NCI-H345 (cell line): ENCODE measurements around the gene CHRNA4.

ENCODE experiments used
- DNase-seq: peaks from one replicate; lab custom pipeline; 2025; lab: John Stamatoyannopoulos, UW

CHRNA4 gene

DNA sequence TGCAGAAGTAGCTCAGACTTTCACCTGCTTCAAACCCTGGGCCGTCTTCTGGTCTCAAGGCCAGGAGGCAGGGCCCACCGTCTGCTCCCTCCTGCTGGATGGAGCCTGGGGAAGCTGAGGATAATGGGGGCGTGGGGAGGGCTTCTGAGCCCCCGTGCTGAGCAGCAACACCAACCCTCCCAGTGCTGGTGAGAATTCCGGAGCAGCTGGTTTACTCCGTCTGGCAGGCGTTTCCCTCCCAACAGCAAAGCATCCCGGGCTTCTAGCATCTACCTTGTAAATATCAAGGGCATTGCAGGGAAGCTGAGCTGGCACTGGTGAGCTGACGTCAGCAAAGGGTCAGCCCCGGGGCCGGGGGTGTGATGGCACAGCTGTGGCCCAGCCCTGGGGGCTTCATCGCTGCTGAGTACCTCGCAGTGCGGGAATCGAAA is 16.8 kb upstream of the CHRNA4 start:
- no peak for DNase-seq

DNA sequence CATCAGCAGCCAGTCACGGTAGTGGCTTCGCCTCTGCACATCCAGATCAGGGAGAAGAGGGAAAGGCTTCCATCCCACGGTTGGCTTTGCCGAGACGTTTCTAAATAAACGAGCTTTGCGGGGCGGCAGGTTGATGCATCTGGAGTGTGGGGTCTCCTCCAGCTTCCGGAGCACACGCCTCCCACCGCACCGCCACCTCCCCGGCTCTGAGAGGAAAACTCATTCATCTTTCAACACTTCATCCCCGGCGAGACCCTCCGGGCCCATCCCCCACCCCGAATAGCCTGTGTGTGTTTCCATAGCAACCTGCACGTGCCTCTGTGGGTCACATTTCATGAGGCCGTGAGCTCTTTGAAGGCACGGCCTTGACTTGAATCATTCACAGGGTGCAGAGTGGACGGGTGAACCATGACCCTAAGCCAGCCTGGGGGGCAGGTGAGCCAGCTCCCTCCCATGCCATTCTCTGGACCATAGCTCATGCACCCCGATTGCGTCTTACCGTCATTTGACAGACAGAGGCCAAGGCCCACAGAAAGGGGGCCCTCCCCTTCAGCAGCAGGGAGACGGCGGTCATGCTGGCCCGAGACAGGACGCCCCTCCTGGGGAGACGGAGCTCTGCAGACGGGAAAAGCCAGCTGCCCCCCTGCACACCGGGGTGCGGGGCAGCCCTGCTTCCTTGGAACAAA is 16.2 kb upstream of the CHRNA4 start:
- no peak for DNase-seq

DNA sequence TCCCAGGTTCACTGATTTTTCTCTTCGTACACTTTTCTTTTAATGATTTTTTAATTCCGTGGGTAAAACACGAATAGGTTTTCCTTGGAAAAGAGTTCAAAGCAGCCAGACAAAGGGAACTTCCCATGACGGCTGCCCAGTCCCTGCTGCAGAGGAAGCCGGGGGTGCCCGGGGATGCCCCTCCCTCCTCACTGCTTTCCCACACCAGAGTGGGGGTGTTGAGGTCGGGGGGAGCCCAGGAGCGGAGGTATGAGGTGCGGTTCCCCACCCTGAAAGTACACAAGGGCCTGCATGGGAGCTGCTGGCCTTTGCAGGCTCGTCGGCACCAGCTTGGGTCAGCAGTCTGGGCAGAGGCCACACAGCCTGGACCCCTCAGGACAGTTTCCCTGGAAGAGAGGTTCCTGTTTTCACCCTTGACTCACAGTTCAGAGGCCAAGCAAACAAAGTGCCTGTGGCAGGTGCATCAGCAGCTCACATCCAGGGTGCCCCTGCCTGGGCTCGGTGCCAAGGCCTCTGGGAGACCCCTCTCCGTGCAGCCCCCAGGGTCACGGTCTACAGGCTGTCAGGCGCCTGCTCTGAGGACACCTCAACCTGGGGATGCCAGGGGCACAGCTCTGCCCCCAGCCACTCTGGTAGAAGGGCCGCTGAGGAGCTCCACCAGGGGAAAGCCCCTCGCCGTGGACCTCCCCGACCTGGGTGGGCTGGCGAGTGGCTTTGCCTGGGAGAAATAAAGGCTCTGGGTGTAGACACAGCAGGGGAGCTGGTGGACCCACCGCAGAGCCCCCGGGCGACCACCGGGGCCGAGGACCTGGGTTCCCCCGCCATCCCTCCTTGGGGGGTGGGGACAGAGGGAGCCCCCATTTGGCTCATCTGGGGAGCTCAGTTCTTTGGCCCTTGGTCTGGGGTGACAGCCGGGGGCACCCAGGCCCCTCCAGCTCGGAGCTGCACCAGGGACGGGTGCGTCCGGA is 15.4 kb upstream of the CHRNA4 start:
- no peak for DNase-seq

DNA sequence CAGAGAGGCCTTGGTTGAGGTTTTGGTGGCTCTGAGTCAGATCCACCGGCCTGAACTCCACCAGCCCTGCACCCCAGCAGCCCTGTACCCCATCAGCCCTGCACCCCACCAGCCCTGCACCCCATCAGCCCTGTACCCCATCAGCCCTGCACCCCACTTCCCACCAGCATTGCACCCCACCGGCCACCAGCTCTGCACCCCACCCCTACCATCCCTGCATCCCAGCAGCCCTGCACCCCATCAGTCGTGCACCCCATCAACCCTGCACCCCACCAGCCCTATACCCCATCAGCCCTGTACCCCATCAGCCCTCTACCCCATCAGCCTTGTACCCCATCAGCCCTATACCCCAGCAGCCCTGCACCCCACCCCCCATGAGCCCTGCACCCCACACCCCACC is 14.3 kb upstream of the CHRNA4 start:
- DNase-seq, result no peak

DNA sequence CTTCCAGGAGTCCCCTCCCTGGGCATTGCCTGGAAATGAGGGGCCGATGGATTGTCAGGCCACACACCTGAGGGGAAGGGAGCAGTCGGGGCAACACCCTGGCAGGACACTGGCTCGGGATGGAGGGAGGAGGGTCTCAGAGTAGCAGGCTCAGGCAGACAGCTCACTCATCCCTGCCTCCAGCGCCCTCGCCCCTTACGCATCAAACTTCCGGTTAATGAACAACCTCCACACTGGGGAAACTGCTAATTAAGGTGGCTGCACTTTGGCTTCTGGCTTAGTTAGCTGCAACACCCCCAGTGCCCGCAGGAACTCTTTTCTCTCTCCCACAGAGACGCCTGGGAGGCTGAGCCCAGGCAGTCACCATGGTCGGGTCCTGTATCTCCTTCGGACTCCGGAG is 13.4 kb upstream of the CHRNA4 start:
- DNase-seq, result no peak

DNA sequence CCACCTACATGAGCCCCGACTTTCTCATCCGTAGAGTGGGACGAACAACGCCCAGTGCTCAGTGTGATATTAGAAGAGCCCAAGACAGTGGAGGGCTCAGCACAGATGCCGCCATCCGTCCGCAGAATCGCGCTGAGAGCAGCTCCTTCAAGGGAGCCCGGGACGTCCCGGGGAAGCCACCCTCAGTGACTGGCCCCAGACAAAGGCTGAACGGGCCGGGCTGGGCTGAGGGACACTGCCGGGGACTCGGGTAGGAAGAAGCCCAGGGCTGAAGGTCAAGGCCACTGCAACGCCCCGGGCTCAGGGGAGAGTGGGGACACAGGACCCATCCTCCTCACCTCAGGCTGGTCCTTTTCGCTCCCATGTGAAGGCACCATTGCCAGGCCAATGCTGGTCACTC is 12.8 kb upstream of the CHRNA4 start:
- no peak for DNase-seq

DNA sequence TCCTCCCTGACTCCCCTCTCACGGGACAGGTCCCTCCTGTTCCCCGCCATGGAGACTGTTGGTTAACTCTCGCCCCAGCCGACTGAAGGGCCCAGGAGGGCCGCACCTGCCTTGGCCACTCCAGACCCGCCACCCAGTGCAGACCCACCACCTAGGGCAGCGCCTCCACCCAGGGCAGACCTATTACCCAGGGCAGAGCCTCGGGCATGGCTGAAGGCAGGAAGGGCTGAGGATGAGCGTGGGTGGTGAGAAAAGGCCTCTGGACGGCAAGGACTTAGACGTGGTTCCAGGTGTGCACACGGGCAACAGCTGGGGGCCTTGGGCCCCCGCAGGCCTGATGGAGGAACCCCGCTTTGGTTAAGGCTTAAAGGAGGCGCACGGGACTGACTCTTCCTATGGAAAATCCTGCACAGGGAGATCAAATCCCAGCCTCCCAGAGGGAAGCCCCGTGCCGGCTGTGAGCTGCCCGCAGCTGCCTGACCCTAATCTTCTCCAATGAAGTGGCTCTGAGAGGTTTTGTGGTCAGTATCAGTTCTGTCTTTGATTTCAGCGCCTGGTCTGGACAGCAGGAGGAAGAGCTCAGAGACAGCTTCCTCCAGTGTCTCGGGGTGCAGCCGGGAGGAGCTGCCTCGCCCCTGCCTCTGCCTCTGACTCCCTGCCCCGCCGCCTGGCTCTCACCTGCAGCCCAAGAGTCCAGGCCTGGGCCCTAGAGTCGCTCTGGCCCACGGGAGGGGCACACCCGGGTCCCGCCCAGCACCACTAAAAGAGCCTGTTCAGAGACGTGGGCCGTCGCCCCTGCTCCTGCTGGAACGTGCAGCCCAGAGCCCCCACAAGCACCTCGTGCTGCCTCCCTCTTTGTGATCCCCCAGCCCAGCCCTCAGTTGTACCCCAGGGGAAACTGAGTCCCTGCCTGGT is 12.1 kb upstream of the CHRNA4 start:
- no peak for DNase-seq

DNA sequence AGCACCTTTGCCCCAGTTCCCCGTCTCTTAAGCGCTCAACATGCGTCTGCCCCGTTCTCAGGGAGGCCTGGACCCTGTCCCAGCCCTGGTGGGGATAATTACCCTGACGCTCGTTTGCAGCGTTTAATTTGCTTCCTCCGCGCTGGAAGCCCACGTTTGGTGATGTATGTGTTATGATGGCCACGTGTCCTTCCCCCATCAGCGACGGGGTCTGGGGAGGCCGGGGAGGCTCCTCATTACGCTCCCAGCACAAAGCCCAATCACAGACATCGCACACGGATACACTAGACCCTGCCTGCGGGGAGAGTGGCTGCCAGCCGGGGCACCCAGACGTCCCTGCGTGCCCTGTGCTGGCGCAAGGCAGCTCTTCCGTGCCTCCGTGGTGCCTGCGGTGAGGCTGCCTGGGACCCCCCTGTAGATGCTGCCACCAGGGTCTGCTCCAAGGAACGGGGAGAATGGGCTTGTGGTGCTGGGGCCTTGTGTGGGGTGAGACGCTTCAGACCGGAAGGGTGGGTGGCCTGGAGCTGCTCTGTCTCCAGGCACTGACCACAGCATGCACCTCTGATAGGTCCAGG is 10.2 kb upstream of the CHRNA4 start:
- DNase-seq, result no peak

DNA sequence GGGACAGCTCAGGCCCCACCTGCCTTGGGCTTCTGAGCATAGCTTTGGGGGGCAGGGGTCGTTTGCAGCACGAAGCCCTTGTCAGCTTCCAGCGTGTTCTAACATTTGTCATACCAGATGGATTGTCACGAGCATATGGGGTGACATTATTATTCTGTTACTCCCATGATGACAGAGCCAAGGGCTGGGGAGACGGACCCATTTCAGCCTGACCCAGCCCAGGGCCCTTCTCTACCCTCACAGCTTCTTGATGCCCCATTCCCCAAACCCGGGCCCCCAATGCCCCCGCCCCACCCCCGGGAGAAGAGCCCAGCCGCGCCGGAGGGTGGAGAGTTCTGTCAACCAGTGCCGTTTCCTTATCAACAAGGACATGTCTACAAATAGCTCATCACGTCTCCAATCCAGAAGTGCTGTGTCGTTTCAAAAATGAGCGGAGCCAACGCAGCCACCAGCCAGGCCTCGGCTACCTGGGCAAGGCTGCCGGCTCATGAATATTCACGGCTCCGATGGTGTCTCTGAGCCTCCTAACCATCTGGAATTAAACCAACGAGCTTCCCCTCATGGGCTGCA is 9.6 kb upstream of the CHRNA4 start:
- no peak for DNase-seq

DNA sequence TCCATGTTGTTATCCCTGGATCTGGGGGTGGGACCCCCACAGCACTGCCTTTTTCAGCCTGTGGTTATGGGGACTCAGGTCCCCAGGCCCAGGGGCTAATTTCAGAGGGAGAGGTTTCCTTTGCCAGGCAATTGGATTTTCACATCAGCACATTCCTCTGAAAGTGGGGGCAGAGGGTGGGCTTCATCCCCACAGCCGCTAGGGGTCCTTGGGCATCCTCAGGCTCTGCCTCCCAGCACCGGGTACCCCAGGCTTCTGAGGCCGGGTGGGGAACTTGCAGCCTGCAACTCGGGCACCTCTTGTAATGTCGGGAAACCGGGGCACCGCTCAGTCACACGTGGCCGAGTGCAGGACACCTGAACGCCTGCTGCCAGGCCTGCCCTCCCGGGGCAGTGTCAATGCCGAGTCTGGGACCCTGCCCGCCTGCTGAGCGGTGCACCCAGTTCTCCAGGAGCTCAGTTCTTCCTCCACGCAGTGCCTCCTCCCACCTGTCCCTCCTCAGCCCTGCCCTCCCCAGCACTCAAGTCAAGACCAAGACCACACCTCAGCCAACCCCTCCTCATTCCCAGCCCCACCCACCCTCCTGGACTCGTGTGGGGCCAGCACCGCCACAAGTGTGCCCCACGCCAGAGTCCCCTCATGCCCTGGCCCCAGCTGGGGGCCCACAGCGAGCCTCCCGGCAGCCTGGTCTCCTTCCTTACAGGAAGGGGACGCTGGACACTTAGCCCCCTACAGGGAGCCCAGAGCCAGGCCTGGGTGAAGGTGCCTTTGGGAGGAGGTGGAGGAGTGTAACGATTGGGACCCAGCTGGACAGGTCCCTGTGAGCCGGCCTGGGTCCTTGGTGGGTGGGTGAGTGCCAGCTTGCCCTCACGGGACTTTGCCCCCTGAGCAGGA is 8.8 kb upstream of the CHRNA4 start:
- no peak for DNase-seq

DNA sequence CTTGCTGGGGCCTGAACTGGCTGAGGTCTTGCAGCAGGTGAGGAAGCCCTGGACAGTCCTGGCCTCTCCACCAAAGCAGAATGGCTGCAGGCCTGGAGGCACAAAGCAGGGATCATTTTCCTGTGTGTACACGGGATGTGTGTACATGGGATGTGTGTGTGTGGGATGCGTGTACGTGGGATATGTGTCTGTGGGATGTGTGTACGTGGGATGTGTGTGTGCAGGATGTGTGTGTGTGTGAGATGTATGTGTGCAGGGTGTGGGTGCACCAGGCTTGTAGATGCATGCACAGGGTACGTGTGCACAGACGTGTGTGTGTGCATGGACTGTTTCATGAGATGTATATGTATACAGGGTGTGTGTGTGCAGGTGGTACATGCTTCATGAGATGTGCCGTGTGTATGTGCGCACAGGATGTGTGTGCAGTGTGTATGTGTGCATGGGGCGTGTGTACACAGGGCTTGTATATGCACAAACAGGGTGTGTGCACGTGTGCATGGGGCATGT is 7.9 kb upstream of the CHRNA4 start:
- DNase-seq, result no peak

DNA sequence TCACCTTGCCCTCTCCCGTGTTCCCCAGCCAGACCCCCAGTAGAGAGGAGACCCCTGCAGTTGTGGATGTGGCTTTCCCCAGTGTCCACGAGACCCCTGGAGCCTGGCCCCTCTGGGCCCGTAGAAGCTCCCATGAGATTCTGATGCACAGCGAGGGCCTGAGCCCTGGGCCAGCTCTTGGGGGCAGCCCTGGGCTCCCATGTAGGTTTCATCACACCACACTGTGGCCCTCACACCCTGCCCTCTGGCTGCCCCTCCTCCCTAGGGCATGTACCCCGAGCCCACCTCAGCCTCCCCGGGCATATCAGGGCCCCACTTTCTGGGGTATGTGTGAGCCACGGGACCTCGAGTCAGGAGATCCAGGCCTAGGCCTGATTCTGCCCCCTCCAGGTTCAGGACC is 7.0 kb upstream of the CHRNA4 start:
- no peak for DNase-seq

DNA sequence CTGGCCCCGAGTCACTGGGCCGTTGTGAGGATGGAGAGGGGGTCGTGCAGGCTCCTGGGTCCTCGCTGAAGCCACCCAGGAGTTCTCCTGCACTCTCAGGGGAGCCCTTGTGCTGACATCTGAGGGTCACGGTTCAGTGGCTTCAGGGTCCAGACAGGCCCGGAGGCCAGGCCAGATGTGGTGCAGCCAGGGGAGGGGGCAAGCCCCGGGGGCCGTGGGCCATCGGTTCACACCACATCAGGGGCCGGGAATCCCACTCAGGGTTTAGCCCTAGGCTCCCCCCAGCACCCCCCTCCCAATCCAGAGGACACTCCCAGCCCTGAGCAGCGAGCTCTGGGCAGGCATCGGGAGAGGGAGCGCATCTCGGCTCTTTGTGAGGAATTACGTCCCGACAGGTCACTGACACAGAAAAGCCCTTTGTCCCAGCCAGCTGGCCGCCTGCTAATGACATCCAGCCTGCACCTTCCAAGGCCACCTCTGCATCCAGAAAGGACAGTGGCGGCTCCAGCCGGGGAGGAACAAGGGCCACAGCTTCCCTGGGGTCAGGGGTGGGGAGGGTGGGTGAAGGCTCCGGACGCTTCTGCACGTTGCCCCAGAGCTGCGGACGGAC is 6.4 kb upstream of the CHRNA4 start:
- DNase-seq, result no peak

DNA sequence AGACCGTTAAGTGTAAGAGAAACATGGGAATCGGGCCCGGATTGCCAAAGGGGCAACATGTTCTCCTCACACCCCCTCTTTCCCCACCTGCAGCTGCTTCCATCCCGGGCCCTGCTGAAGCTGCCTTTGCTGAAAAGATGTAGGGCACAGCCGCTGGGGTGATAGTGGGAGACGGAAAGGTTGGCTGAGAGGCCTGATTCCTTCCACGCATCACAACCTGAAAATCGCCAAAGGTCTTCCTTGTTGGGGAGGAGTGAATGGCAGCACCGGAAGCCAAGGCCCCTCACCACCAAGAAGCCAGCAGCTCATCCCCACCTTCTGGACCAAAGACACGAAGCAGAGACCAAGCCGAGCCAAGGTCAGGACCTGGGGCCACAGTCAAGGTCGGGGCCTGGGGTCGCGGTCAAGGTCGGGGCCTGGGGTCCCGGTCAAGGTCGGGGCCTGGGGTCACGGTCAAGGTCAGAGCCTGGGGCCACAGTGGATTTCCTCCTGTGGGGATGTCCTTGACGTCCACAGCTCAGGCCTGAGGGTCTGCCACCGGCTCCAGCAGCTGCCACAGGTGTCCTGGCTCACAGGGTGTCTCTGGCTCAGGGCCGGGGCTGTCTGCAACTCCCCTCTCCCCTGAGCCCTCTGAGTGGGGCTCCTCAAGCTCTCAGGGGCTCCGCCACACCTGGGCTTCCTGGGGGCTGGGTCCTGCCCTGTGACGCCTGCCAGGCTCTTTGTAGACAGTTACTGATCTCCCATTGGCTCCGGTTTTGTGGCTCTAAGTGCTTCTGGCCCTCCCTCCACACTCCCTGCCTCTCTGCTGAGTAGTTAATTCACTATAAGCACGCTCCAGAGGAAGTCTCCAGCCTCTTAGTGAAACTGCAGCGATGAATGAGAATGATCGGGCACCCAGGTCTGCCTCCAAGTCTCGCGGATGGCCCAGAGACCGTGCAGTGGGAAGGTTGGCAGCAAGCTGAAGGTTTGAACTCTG is 5.5 kb upstream of the CHRNA4 start:
- DNase-seq, result peak; percentile 50

DNA sequence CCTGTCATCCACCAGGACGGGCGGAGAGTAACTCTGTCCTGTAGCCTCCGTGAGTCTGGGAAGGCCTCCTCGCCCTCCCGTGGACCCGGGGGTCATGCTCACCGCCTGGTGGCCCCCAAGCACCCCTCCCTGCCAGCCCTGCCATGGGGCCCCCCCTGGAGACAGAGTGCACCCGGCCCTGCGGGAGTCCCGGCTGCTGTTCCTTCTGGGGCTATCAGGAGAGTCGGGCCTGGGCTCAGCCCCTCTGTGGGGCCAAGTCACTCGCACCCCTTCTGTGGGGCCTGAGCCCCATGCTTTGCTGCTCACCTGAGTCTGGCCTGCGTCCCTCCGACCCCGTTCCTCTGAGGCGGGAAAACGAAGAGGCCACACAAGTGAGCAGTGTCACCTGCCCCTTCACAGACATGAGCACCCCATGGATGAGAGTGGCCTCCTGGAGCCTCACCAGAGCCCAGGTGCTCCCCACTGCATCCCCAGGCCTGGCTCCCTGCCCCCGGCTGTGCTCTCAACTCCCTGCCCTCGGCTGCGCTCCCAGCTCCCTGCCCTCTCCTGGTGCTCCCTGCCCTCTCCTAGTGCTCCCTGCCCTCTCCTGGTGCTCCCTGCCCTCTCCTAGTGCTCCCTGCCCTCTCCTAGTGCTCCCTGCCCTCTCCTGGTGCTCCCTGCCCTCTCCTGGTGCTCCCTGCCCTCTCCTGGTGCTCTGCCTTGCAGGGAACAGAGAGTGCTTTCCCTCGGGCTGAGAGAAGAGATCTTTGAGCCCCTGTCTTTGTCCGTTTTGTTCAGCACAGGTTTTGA is 4.6 kb upstream of the CHRNA4 start:
- no peak for DNase-seq

DNA sequence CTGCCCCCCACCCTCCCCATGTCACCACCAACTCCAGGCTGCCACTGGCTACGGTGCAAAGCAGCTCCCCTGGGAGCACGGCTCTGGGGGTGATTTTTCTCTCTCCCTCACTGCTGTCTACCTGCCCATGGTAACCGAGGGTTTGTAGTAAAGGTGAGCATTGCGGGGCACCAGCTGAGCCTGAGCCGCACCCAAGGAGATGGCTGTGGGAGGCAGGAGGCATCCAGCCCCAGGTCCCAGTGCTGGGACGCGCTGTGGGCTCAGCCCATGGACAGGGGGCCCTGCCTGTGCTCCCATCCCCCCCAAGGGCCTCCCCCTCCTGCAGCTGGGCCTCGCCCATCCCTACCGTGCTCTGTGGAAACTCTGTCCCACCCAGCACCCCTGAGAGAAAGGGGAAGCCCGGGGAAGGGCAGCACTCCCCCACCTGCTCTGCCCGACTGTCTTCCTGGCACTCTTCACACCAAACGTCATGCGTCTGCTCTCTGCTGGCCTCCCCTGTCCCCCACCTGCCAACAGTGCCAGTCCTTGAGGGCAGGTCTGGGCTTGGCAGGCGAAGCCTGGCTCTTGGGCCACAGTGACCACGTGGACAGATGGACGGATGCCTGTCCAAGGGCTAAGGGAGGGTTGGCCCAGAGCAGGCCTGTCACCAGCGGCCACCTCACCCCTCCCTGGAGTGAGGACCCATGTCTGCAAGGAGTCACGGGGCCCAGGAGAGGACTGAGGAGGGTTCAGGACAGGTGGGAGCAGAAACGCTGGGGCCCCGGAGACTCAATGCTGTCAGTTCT is 3.8 kb upstream of the CHRNA4 start:
- DNase-seq, result no peak

DNA sequence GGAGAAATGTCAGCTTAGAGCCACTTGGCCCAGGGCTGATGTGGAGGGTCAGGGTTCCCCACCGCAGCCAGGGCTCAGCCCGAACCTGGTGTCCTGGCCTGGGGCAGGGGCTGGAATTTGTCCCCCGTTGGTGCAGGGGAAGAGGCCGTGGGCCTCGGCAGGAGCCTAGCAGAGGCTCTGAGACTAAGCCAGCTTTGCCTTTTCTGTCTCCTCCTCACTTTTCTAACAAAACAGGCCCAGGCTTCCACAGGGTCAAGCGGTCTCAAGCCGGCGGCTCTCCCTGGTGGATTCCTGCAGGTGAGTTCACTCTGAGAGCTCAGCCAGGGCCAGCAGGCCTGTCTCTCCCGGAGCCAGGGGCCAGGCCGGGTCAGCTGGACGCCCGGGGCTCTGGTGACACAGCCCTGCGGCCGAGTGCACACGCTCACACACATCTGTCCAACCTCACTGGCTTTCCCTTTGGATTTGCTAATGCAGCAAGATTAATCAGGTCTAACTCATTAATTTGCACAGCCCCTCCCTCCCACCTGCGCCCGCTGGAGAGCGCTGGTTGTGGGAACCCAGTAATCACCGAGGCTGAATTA is 2.9 kb upstream of the CHRNA4 start:
- DNase-seq, result no peak
